GM18520 (cell line): ENCODE data around the gene TXNDC17.
"Not testable (repeated sequence)": the region's sequence is repeated elsewhere in the genome, so short reads cannot be mapped to it uniquely, and the experiment has no call there.

ENCODE experiments used
- ATAC-seq: cut with Tn5 transposase; IDR thresholded peaks from one replicate; pipeline ENCODE4 v1.9.1; 2021; ENCODE audit not compliant: unreplicated experiment

TXNDC17 gene

DNA sequence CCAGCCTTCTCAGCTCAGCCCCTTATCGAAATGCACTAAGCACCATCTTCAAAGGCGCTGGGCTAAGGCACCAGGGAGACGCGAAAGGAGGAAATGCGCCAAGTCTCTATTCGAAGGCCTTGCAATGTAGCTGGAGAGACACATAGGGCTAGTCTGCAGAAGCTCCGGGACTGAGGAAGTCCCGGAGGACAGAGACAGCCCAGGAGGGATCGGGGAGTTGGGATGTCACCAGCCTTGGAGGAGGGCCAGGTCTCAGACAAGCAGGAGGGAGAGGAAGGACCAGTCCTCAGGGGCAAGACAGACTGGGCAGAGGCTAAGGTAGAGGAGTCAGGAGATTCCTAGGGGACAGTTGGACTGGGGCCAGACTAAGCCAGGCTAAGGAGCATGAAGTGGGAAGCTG lies 19.2 kb downstream of the TXNDC17 start:
- no peak for ATAC-seq

DNA sequence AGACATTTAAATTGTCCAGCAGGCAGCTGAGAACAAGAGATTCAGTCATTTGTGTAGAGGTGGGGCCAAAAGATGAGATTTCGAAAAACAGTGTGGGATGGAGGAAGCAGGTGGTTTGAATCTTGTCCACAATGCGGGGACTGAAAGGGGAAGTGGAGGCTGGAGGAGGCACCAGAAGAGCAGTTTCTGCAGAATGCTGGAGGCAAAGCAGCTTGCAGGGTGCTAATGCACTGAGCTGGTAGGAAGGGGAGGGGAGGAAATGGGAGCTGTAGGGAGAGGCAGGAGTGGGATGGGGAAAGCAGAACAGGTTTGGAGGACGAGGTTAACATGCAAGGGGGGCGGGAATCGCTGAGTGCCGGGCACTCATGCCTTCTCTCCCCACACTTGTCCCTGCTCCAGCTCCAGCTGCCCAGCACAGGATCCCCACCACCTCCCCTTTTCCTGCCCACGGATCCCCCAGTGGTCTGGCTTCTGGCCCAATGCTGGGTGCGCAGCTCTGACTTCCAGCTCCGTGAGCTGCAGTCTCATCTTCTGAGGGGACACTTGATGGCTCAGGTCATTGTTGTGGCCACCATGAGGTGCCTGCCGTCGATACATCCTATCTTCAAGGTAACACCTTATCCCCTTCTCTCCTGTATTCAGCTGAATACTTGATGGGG lies 20.1 kb downstream of the TXNDC17 start:
- ATAC-seq = no peak

DNA sequence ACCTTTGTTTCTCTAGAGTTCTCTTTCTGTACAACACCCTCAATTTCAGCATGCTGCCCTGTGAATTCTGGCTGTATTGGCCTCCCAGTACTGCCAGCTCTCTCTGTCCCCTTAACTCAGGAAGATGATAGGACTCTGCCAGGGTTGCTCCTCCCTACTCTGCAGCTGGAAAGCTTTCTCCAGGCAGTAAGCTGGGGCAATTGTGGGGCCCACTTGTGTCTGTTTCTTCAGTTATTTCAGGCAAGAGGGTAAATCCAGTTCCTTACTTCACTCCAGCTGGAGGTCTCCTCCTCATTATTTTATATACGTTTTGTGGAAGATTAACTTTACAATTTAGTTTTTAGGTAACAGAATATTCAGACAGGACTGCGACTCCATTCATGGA lies 20.6 kb downstream of the TXNDC17 start:
- ATAC-seq = no peak

DNA sequence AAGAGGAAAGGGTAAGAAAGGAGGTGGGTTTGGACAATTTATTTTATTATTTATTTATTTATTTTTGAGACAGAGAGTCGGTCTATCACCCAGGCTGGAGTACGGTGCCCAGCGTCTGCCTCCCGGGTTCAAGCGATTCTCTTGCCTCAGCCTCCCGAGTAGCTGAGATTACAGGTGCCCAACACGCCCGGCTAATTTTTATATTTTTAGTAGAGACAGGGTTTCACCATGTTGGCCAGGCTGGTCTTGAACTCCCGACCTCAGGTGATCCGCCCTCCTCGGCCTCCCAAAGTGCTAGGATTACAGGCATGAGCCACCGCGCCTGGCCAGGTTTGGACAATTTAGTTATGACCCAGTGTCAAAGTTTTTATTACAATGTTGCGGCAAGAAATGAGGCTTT lies 22.3 kb downstream of the TXNDC17 start:
- ATAC-seq = not testable (repeated sequence)

DNA sequence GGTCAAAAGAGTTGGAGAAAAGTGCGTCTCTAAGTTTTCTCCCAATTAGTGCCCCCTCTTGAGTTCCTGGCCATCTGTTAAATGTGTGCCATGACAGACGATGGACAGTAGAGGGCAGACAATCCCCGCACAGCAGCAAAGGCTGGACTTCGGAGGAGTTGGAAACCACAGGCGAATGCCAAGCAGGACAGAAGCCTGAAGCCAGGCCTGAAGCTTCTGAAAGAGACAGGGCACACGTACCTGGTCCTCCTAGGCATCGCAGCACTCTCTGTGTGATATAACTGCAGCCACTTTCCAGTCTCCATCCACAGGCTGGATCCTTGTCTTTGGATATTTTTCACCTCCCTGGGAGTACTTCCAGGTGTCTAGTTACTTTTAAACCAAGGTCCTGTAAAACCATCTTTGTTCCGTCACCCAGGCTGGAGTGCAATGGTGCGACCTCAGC lies 25.2 kb downstream of the TXNDC17 start:
- ATAC-seq = no peak

DNA sequence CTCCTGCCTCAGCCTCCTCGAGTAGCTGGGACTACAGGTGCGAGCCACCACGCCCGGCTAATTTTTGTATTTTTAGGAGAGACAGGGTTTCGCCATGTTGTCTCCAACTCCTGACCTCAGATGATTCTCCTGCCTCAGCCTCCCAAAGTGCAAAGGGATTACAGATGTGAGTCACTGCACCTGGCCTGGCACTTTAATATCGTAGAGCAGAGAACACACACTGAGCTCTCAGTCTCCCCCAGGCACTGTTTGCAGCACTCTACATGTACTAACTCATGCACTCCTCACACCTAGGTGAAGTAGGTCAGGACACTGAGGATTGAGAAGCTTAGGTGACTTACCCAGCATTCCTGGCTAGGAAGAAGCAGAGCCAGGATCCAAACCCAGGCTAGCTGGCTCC lies 25.7 kb downstream of the TXNDC17 start:
- ATAC-seq = no peak

DNA sequence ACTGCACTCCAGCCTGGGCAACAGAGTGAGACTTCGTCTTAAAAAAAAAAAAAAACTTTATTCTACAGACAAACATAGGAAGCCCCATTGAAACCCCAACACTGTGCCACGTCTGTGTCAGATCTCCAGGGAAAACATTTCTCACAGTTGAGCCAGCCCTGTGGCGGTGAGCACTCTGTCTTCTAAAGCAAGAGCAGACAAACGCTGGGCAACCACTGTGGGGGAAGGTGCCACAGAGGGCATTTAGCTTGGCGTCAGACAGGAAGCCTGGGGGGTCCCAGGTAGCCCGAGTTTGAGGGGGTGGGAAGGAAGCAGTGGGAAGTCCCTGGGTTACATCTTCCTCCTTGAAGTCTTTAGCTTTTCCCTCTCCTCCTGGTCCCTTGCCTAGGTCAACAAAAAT lies 26.7 kb downstream of the TXNDC17 start:
- no peak for ATAC-seq

DNA sequence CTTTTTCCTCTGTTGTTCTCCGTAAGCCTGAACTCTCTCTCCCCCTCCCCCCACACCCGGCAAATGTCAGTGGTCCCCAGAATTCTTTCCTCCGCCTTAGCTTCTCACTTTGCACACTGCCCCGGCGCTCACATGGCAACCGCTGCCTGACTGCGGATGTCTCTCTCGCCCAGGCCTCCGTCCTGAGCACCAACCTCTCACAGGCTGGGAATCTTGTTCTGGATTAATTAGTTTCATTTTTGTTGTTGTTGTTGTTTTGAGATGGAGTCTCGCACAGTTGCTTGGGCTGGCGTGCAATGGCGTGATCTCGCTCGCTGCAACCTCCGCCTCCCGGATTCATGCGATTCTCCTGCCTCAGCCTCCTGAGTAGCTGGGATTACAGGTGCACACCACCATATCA lies 27.4 kb downstream of the TXNDC17 start:
- no peak for ATAC-seq

DNA sequence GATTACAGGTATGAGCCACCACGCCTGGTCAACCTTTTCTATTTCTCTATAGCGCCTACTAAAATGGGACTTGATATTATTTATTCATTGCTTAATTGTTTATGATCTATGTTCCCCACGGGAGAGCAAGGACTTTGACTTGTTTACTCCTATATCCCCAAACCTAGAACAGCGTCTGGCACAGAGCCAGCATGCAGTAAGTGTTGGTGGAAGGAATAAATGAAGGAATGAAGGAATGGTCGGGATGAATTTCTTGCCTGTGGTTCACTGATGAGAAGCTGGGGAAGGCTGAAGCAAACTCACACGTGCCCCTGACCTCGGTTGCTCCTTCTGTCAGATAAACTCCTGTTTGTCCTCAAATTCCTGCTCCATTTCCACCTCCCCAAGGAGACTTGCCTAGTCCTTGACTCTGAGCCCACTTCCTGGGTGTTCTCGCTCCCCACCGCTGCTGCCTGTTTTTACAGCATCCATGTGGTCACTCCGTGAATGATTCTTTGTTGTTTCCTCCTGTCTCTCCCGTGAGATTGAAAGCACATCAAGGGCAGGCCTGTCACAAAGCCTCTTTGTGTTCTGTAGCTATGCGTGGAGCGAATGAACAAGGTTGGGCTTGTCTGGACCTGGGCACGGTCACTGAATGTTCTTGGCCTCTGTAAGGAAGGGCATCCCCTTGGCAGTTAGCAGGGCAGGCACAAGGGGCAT lies 28.0 kb downstream of the TXNDC17 start:
- ATAC-seq = no peak

DNA sequence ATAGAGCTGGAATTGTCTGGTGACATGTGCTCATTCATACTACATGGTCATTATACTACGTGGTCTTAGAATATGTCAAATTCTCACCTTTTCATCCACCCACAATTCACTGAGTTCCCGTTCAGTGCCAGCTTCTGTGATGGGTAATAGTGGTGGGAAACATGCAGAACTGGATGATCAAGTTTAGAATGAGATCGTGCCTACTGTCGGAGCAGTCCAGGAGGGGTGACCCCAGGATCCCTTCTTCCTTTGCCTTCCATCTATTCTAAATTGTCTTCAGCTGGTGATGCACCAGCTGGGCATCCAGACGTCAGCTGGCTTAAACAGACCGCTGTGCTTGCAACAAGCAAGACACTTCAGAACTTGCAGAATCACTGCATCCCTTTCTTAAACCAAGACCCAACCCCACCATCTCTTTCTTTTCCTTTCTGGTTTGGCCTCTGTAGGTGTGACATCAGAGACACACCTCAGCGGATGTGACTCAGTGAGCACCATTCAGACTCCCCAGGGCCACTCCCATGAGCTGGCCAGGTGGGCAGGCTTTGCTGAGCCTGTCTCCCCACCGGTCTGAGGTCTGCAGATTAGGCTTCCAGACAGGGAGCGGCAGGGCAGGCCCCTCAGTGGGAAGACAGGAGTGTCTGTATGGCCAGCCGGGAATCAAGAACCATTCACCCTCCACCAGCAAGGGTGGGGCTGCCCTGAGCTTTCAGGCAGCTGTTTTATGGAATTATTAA lies 28.8 kb downstream of the TXNDC17 start:
- no peak for ATAC-seq

DNA sequence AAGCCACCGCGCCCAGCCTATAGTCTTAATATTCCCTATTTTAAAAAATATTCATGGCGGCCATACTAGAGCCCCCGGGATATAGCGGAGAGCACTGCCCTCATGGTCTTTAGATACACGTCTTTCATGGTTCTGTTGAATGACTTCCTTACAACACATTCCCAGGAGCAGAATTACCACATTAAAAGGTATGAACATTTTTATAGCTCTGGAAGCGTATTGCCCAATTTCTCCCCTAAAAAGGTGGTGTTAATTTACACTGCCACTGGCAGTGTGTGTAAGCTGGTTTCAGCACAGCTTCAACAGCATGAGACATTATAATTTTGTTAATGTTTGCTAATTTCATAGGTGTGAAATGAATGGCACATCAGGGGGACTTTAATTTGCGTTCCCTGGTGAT lies 29.7 kb downstream of the TXNDC17 start:
- ATAC-seq = no peak

DNA sequence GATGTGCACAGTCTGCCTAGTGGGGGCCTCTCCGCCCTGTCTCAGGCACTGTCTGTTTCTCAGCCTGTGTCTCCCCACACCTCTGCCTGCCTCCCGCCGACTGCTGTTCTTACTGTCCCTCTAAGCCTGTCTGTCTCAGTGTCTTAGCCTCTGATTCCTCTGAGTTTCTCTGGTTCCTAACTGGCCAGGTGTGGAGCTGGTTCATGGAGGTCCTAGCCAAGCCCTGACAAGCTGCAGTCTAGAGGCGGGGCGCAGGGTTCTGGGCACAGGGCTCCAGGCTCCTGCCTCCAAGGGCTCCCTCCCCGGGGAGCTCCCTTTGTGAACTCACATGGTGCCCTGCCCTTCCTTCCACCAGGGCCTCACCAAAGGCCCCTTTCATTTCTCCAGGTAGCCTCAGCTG lies 30.1 kb downstream of the TXNDC17 start:
- no peak for ATAC-seq

DNA sequence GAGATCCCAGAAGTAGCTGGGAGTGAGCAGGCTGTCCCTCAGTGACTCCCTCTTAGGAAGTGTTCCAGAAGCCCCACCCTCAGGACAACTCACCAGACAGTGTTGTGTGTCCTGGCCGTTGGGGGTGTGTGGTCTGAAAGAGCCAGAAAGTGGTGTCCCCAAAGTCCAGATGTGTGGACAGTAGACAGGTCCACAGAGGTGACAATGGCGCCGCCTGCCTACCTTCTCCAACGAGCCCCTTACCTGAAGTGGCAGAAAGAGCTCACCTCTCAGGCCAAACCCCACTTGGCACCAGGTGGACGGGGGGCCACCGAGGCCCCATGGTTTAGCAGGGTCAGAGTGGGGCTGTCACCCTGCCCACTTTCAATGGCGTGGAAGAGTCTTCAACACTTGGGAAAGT lies 30.6 kb downstream of the TXNDC17 start:
- ATAC-seq = no peak

DNA sequence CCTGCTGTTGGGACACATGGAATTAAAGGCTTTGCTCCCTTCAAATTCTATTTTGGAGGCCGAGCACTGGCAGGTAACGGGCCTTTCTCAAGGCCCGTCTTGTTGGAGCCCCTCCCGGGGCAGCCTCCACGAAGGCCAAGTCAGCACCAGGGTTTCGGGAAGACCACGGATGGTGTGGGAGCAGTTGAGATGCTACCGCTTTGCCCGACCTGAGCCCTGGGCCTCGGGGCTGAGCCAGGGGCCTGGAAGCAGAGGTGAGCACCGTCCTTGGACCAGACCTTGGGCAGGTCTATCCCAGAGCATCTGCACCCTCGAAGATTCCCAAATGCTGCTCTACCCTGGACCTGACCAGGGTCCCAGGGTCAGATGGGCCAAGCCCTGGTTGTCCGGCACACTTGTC lies 33.7 kb downstream of the TXNDC17 start:
- no peak for ATAC-seq

DNA sequence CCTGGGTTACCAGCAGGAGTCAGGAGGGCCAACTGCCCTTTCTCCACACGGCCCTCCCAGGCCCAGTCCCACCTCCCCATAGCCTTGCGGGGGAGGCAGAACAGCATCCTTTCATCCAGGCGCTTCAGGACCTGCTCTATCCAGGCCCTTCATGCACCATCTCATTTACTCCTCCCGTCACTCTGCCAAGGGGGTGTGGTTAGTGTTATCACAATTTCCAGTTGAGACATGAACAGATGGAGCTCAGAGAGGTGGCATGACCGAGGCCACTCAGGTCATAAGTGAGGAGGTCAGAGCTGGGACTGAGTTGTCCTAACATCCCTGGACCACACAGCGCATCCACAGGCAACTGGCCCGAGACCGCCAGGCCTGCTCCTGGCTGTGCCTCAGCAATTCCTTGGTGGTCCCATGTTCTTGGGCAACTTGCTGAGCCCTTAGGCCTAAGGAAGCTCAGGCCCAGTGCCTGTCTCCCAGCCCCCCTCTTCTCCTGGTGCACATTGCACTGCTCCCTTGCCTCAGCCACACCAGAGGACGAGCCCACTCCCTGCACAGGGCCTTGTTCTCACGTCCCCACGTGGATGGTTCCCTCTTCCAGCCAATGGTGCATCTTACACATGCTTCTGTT lies 34.5 kb downstream of the TXNDC17 start:
- no peak for ATAC-seq

DNA sequence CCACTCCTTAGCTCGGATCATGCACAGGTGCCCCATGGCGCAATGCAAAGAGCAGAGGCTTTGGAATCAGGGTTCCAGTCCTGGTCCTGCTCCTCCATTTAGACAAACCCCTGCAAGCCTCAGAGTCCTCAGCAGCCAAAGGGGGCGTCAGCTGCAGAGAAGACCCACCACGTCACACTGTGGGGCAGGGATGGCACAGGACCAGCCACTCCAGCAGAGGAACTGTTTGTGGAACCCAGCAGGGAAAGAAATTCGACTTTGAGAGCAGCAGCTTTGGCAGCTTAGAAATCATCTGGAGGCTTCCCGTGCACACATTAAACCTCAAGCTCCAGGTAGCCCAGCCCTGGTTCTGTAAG lies 35.9 kb downstream of the TXNDC17 start:
- no peak for ATAC-seq

DNA sequence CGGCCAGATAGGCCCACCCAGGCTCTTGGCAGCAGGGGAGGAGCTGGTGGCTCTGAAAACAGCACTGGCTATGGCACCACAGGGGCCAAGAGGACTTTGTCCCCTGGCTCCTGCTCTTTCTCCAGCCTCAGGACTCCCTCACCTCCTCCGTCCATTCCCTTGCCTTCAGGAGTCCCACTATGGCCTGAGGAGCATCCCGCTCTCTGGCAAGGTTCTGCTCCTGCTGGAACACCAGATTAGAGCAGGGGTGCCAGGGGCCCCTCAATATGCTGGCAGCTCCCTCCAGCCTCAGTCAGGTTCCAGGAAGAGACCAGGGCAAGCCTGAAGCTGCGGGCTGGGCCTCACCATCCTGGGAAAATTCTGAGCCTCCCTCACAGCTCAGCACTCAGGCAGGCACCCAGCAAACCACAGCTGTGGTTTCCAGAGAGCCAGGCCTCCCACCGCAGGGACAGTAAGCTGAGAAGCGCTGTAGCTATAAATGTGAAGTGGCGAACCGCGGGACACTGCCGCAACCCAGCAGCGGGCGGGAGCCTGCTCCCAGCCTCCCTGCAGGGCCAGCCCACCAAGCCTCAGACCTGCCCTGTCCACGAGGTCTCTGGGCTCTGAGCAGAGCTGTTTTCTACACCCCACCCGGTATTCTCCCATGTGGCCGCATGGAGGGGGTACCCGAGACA lies 36.4 kb downstream of the TXNDC17 start:
- no peak for ATAC-seq

DNA sequence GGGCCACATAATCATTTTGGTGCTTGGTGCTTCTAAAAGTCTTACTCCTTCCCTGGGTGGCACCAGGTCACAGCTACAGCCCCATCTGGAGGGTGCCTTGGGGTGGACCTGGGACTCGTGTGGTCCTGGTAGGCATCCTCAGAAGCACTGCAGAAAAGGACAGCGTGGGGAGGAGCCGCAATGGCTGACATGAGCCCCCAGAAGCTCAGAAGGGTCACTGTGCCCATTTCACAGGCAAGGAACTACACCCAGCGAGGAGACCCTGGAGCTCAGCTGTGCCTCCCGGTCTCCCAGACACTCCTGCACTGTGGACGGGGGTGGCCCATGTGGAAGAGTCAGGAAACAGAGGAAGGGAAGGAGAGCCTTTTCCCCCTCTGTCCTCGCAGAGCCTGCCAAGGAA lies 37.1 kb downstream of the TXNDC17 start:
- no peak for ATAC-seq

DNA sequence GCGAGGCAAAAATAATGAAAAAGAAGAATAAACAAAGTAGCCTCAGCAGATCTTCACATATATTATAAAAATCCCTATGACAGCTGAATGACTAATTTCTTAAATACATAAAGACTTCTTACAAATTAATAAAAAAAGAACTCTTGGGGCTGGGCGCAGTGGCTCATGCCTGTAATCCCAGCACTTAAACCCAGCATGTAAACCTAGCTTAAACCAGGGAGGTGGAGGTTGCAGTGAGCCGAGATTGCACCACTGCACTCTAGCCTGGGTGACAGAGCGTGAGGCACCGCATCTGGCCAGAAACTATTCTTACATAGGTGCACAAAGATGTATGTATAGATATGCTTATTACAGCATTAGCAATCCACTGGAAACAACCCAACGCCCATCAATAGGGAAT lies 38.4 kb downstream of the TXNDC17 start:
- ATAC-seq = no peak

DNA sequence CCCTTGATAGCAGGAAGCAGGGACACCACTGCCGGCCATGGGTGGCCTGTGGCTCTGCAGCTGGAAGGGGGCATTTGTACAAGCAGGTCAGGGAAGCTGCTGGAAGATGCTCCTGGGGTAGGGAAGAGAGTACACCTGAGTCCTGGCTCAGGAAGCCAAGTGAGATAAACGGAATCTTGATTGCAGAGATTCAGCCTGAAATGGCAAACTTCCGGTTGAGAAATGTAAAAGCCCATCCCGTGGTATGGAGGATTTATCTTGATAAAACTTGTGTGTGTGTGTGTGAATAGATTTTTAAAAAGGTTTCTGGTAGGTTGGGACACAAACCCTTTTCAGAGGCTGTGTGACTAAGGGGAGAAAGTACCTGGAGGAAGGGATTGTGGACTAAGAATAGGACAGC lies 40.3 kb downstream of the TXNDC17 start:
- no peak for ATAC-seq

DNA sequence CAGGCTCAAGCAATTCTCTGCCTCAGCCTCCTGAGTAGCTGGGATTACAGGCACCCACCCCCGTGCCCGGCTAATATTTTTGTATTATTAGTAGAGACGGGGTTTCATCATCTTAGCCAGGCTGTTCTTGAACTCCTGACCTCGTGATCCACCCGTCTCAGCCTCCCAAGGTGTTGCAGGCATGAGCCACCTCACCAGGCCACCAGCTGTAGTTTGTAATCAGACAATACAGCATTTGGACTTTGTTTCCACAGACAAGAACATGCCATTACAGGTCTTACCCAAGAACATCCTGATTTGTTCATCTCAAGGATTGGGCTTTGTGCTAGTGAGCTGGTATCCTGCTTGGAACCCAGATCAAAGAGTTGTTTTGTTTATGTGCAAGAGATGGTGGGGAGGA lies 40.8 kb downstream of the TXNDC17 start:
- no peak for ATAC-seq
